Liver (tissue), 9 donors: Measurements from ENCODE around the gene NCAPG2. TPM values are rescaled to one million over a fixed set of nuclear protein-coding genes. Genes with fewer than 3 reads are reported as not detected.
A peak's percentile ranks its signal among the peaks of the same experiment; 100 is the strongest.

Experiments
- DNase-seq: peaks from one replicate; pipeline ENCODE4 v3.0.0-alpha.2; 2017; ENCODE audit warnings: low spot score
- H3K27ac ChIP-seq, 2 donors: one replicate each; pipeline ENCODE4 v1.7.0; 2013; ENCODE audit warnings: inconsistent platforms in 2 of 2, low read length in 2 of 2, control low read depth in 1 of 2, low read depth in 1 of 2, mild to moderate bottlenecking in 1 of 2
- H3K27me3 ChIP-seq, 4 donors: one replicate each; pipeline versions ENCODE4 v1.6.1 to v1.7.0; 2013; ENCODE audit warnings: low read length in 3 of 4, inconsistent platforms in 1 of 4, mild to moderate bottlenecking in 1 of 4, moderate library complexity in 1 of 4; ENCODE audit not compliant: control insufficient read depth in 4 of 4, insufficient read depth in 4 of 4
- H3K36me3 ChIP-seq, 4 donors: one replicate each; pipeline versions ENCODE4 v1.6.1 to v1.7.0; 2013; ENCODE audit warnings: low read length in 3 of 4, mild to moderate bottlenecking in 3 of 4, low read depth in 1 of 4, moderate library complexity in 1 of 4; ENCODE audit not compliant: control insufficient read depth in 4 of 4, insufficient read depth in 3 of 4
- H3K4me1 ChIP-seq, 4 donors: one replicate each; pipeline versions ENCODE4 v1.6.1 to v1.7.0; 2013; ENCODE audit warnings: low read length in 3 of 4, mild to moderate bottlenecking in 3 of 4, moderate library complexity in 1 of 4; ENCODE audit not compliant: control insufficient read depth in 4 of 4, insufficient read depth in 4 of 4
- H3K4me3 ChIP-seq, 3 donors: one replicate each; pipeline versions ENCODE4 v1.6.1 to v1.7.0; 2013; ENCODE audit warnings: low read length in 3 of 3, control low read depth in 1 of 3, low read depth in 1 of 3, mild to moderate bottlenecking in 1 of 3
- H3K9ac ChIP-seq, 2 donors: one replicate each; pipeline ENCODE4 v1.7.0; 2013; ENCODE audit warnings: low read length in 2 of 2, mild to moderate bottlenecking in 2 of 2, moderate library complexity in 2 of 2, control low read depth in 1 of 2, low read depth in 1 of 2
- H3K9me3 ChIP-seq, 4 donors: one replicate each; pipeline versions ENCODE4 v1.6.1 to v1.7.0; 2013; ENCODE audit warnings: low read length in 3 of 4; ENCODE audit not compliant: control insufficient read depth in 4 of 4
- EGR1 ChIP-seq, 2 donors: IDR thresholded peaks; 2 replicates each; pipeline ENCODE4 v1.6.1; 2016 to 2018; ENCODE audit warnings: antibody characterized with exemption in 2 of 2, low read depth in 2 of 2
- GABPA ChIP-seq, 2 donors: IDR thresholded peaks in 1 of 2; conservative IDR thresholded peaks in 1 of 2; 2 replicates each; pipeline ENCODE4 v1.6.1; 2016; ENCODE audit warnings: antibody characterized with exemption in 2 of 2, mild to moderate bottlenecking in 1 of 2, moderate library complexity in 1 of 2
- HNF4A ChIP-seq, 2 donors: conservative IDR thresholded peaks; 2 replicates each; pipeline ENCODE4 v1.6.1; 2016; ENCODE audit warnings: antibody characterized with exemption in 2 of 2, mild to moderate bottlenecking in 2 of 2
- JUND ChIP-seq, 2 donors: IDR thresholded peaks; 2 replicates each; pipeline ENCODE4 v1.6.1; 2016; ENCODE audit warnings: antibody characterized with exemption in 2 of 2
- MAX ChIP-seq: IDR thresholded peaks from 2 replicates; pipeline ENCODE4 v1.6.1; 2016; ENCODE audit warnings: antibody characterized with exemption
- NR2F2 ChIP-seq: IDR thresholded peaks from 2 replicates; pipeline ENCODE4 v1.6.1; 2016; ENCODE audit warnings: antibody characterized with exemption
- RAD21 ChIP-seq, 2 donors: IDR thresholded peaks; 2 replicates each; pipeline ENCODE4 v1.6.1; 2016; ENCODE audit warnings: antibody characterized with exemption in 2 of 2, mild to moderate bottlenecking in 2 of 2
- RXRA ChIP-seq, 2 donors: IDR thresholded peaks; 2 replicates each; pipeline ENCODE4 v1.6.1; 2017 to 2018; ENCODE audit warnings: antibody characterized with exemption in 2 of 2, mild to moderate bottlenecking in 1 of 2
- SP1 ChIP-seq: IDR thresholded peaks from 2 replicates; pipeline ENCODE4 v1.6.1; 2018; ENCODE audit warnings: antibody characterized with exemption, mild to moderate bottlenecking
- TAF1 ChIP-seq: conservative IDR thresholded peaks from 2 replicates; pipeline ENCODE4 v1.6.1; 2016; ENCODE audit warnings: antibody characterized with exemption, mild to moderate bottlenecking
- ZBTB33 ChIP-seq: IDR thresholded peaks from 2 replicates; pipeline ENCODE4 v1.6.1; 2016; ENCODE audit warnings: antibody characterized with exemption
- WGBS: extraction: QIAGEN DNeasy Blood & Tissue Kit; methylation state at CpG from one replicate; pipeline ENCODE4 v1.1.7; 2013; 5-methylcytosine and 5-hydroxymethylcytosine counted together
- polyA plus RNA-seq, 2 donors: library from polyadenylated mRNA; stranded (reverse) in 1 of 2; unstranded in 1 of 2; fragments of 200-250 nt in 1 of 2; fragments of >200 nt in 1 of 2; fragmentation: Nextera tagmentation in 1 of 2; extraction: Ambion mirVana in 1 of 2; gene quantifications; one replicate each; pipeline versions ENCODE4 v1.2.1 to v1.2.3, GENCODE V29; 2013 to 2015
- total RNA-seq, 2 donors: library from RNA; depleted of rRNA; stranded (reverse); fragments of >200 nt; gene quantifications; one replicate each; pipeline ENCODE4 v1.2.3, GENCODE V29; 2014
- donor health status: healthy.
- donor health status: healthy.
- donor health status: healthy.
- donor health status: healthy.
- donor health status: healthy.

NCAPG2 gene
- total and polyA plus RNA-seq, 4 donors = 0.89 to 37.4 (median 3.7) TPM

GRCh38 chr7:158649279-158649678, 55.3 kb downstream of the NCAPG2 start:
- H3K9ac ChIP-seq = no peak overlapping the region
- DNase-seq = no peak
- no peaks in the 10 kb centered on the region for H3K9me3 ChIP-seq
- no peak overlapping the region for H3K4me3 ChIP-seq
- H3K36me3 ChIP-seq = peaks cover 2 to 12% (median 4%) of the 10 kb centered on the region in 4 donors
- peak overlapping the region in 1 of 2 donors; percentile 71 for H3K27ac ChIP-seq
- WGBS = 20% methylated on average over 2 of the region's 2 CpGs
- H3K27me3 ChIP-seq = no peaks in the 10 kb centered on the region
- TF ChIP-seq RXRA (IDR thresholded peaks at IDR 0.05) (peak in 1 of 2 donors; percentile 53), ZBTB33 (peak; percentile 30), JUND (IDR thresholded peaks at IDR 0.05) (peak; percentile 33 to 82), GABPA (IDR thresholded peaks at IDR 0.05 in 1 of 2, conservative IDR thresholded peaks at IDR 0.05 in 1 of 2) (no peak), RAD21 (IDR thresholded peaks at IDR 0.05) (peak in 1 of 2 donors; percentile 5), EGR1 (IDR thresholded peaks at IDR 0.05; ENCODE audit: low read depth in 2 of 2) (no peak)
- peaks cover 0 to 5% (median 2%) of the 10 kb centered on the region in 4 donors for H3K4me1 ChIP-seq

- Histone ChIP-seq H3K4me3 (peak overlapping the region in 1 of 3 donors; percentile 8), H3K27me3 (no peaks in the 10 kb centered on the region), H3K9ac (no peak overlapping the region), H3K4me1 (peaks cover 0 to 5% (median 2%) of the 10 kb centered on the region in 4 donors), H3K36me3 (peaks cover 2 to 13% (median 5%) of the 10 kb centered on the region in 4 donors), H3K27ac (peak overlapping the region; percentile 71 to 83), H3K9me3 (no peaks in the 10 kb centered on the region)
- TF ChIP-seq HNF4A (conservative IDR thresholded peaks at IDR 0.05) (peak in 1 of 2 donors; percentile 89), RAD21 (IDR thresholded peaks at IDR 0.05) (no peak), RXRA (IDR thresholded peaks at IDR 0.05) (peak in 1 of 2 donors; percentile 39)
- 70% methylated on average over 9 of the region's 9 CpGs for WGBS
- DNase-seq = no peak
Measured at GRCh38 chr7:158648787-158649186, 55.8 kb downstream of the NCAPG2 start.

GRCh38 chr7:158648168-158648567, 56.4 kb downstream of the NCAPG2 start:
- Histone ChIP-seq H3K4me1 (peaks cover 0 to 5% (median 2%) of the 10 kb centered on the region in 4 donors), H3K36me3 (peaks cover 2 to 13% (median 5%) of the 10 kb centered on the region in 4 donors), H3K27me3 (no peaks in the 10 kb centered on the region), H3K9me3 (no peaks in the 10 kb centered on the region), H3K4me3 (no peak overlapping the region), H3K27ac (no peak overlapping the region), H3K9ac (no peak overlapping the region)
- WGBS = 94% methylated on average over 7 of the region's 7 CpGs
- TF ChIP-seq HNF4A (conservative IDR thresholded peaks at IDR 0.05) (no peak), TAF1 (no peak), EGR1 (IDR thresholded peaks at IDR 0.05; ENCODE audit: low read depth in 2 of 2) (no peak), SP1 (no peak), NR2F2 (no peak), MAX (no peak)
- DNase-seq = no peak

- WGBS = 98% methylated on average over 2 of the region's 2 CpGs
Measured at GRCh38 chr7:158647475-158647792, 57.2 kb downstream of the NCAPG2 start.

More at GRCh38 chr7:158647475-158647792, 57.2 kb downstream of the NCAPG2 start:
- Histone ChIP-seq H3K9me3 (no peaks in the 10 kb centered on the region), H3K27me3 (no peaks in the 10 kb centered on the region), H3K27ac (no peak overlapping the region), H3K4me3 (no peak overlapping the region), H3K4me1 (peaks cover 0 to 5% (median 2%) of the 10 kb centered on the region in 4 donors), H3K36me3 (peaks cover 2 to 13% (median 5%) of the 10 kb centered on the region in 4 donors), H3K9ac (no peak overlapping the region)
- TF ChIP-seq MAX (no peak), SP1 (no peak)
- DNase-seq = no peak
